Body of pancreas (tissue), 4 donors: ENCODE data around the gene ABCA3.

Experiments
- POLR2A ChIP-seq, 3 donors: fragments of 450-650 bp; IDR thresholded peaks; one replicate each; pipeline ENCODE4 v1.6.1; 2016; ENCODE audit warnings: antibody characterized with exemption in 3 of 3, mild to moderate bottlenecking in 2 of 3
- TF ChIP-seq, protein P1 (sequence below), 7 experiments: fragments of 450-650 bp in 4 of 7; fragments of 200-600 bp in 3 of 7; sonication (generic) in 3 of 7; IDR thresholded peaks; one replicate each; pipeline ENCODE4 v1.5.1; 2016 to 2019; ENCODE audit warnings: antibody characterized with exemption in 7 of 7

DNA sequence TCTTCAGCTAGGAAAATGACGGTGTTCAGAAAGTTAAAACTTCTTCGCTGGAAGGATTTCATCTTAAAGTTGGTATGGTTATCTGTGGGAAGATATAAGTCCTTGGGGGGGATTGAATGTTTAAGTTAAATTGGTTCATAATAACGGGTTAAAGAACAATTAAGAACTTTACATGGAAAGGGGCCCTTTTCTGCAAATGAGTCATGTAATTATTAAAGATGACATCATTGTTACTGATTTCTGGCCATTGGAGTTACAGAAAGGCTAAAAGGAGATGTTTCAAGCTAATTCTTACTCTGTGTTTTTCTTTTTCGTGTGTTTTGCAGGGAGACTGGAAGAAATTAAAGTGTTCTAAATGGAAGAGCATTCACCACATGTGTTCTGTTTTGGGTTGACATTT is 20.6 kb upstream of the ABCA3 start:
- TF ChIP-seq POLR2A (IDR thresholded peaks at IDR 0.05) = no peak
- TF ChIP-seq, protein P1, sequence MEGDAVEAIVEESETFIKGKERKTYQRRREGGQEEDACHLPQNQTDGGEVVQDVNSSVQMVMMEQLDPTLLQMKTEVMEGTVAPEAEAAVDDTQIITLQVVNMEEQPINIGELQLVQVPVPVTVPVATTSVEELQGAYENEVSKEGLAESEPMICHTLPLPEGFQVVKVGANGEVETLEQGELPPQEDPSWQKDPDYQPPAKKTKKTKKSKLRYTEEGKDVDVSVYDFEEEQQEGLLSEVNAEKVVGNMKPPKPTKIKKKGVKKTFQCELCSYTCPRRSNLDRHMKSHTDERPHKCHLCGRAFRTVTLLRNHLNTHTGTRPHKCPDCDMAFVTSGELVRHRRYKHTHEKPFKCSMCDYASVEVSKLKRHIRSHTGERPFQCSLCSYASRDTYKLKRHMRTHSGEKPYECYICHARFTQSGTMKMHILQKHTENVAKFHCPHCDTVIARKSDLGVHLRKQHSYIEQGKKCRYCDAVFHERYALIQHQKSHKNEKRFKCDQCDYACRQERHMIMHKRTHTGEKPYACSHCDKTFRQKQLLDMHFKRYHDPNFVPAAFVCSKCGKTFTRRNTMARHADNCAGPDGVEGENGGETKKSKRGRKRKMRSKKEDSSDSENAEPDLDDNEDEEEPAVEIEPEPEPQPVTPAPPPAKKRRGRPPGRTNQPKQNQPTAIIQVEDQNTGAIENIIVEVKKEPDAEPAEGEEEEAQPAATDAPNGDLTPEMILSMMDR (IDR thresholded peaks at IDR 0.05) = no peak
